ENCODE results near the gene PSTPIP1.

PSTPIP1 gene

GRCh38 chr15:76999996-77000395 is 5.1 kb downstream of the PSTPIP1 start:
- no peak for DNase-seq (ENCODE audit: low read depth)

- no peak for DNase-seq (ENCODE audit: low read depth)
These were observed 6.4 kb downstream of the PSTPIP1 start for GRCh38 chr15:77001351-77001750.

- DNase-seq (ENCODE audit: low read depth): no peak
These were observed 7.0 kb downstream of the PSTPIP1 start for GRCh38 chr15:77001966-77002365.

GRCh38 chr15:77002436-77002835 is 7.5 kb downstream of the PSTPIP1 start:
- DNase-seq (ENCODE audit: low read depth): no peak

DNA sequence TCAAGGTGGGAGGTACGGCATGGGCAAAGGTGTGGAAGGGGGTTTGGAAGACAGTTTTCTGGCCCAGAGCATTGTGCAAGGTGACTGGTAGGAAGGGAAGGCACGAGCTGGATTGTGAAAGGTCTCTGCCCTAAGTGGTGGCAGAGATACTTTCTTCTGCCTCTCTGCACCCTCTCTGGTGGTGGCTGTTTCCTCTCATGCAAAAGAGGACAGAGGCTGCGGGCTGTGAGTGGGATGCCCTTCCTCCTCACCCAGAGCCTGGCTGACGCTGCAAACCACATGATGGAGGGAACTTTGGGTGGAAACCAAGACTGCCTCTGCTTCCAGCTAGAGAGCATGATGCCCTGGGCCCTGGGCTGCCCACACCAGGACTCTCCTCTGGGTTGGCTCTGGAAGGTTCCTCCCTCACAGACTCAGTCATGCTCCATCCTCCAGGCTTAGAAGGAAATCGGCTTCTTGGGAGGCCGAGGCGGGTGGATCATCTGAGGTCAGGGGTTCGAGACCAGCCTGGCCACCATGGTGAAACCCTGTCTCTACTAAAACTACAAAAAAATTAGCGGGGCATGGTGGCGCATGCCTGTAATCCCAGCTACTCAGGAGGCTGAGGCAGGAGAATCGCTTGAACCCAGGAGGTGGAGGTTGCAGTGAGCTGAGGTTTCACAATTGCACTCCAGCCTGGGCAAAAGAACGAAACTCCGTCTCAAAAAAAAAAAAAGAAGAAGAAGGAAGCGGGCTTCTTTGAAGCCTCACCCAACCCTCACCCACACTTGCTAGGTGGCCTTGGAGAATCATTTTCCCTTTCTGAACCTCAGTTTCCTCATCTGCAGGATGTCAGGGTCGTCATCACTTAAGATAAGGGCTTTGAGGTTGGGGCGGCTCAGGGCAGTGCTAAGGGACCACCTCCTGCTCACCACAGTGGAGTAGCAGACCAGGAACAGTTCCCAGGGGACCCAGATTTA is 8.3 kb downstream of the PSTPIP1 start:
- no peak for DNase-seq (ENCODE audit: low read depth)

- DNase-seq (ENCODE audit: low read depth): no peak
These were observed 9.3 kb downstream of the PSTPIP1 start for GRCh38 chr15:77004189-77004588.

DNA sequence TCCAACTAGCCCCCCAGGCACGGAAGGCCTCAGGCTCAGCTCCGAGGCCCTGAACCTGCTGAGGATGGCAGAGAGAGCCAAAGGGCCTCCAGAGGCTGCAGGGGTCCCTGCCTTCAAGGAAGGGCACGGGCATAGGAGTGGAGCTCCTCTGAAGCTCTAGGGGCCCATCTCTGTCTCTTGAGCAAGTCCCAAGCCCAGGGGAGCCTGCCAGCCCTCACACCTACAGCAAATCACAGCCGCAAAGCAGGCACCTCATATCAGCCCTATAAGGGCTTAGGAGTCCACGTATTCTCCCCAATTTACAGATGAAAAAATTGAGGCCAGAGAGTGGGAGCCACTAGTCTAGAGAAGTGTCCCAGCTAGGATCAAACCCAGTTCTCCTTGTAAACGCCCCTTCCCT is 14.2 kb downstream of the PSTPIP1 start:
- DNase-seq (ENCODE audit: low read depth): no peak

DNA sequence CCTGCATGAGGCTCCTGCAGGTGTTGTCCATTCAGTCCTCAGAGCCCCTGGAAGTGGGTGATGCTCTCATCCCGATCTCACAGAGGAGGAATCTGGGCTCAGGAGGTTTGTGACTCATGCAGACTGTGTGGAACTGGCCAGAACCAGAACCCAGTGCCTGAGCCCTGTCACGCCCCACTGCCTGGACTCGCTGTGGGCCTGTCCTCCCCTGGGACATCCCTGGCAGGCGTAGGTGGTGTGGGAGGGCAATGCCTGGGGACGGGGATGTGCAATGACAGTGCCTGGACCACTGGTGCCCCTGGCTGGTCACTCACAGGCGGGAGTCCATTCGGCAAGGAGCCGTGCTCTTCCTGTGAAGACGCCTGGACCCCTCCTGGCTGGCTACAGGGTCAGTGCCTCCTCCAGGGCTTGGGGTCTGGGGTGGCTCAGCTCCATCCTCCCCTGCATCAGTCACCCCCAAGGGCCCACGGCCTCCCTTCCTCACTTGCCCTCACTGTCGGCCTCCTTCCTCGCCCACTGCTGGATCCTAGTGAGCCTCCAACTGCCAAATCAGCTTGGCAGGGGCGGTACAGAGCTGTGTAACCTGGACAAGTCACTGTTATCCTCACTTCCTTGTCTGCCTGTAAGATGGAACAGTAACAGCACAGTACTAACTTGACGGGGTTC is 14.9 kb downstream of the PSTPIP1 start:
- DNase-seq (ENCODE audit: low read depth): no peak

DNA sequence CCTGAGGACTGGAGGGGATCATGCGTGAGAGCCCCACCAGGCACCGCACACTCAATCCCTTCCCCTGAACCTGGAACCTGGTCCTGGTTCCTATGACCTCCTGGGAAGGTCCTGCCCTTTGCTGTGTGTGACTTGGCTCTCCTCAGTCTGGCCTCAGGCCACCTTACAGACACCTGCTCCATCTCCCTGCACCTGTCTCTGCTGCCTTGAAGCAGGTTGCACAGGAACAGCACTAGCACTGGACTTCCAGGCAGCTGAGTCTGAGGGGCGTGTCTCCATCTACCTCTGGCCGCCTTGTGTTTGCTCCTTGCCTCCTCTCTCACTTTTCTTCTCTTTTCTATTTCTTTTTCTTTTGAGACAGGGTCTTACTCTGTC is 15.4 kb downstream of the PSTPIP1 start:
- no peak for DNase-seq (ENCODE audit: low read depth)

DNA sequence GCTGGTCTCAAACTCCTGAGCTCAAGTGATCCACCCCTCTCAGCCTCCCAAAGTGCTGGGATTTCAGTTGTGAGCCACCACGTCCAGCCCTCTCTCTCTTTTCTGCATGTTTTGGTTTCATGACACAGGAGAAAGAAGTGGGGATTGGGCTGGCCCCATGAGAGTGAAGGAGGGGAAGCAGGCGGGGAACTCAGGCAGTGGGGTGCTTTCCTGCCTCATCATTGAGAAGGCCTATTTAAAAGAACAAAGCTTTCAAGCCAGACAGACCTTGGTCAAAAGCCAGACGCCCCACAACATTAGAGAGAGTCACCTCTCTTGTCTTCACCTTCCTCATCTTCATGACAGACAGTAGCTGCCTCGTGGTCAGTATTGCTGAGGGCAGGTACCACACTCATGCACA is 15.9 kb downstream of the PSTPIP1 start:
- DNase-seq (ENCODE audit: low read depth): no peak

DNA sequence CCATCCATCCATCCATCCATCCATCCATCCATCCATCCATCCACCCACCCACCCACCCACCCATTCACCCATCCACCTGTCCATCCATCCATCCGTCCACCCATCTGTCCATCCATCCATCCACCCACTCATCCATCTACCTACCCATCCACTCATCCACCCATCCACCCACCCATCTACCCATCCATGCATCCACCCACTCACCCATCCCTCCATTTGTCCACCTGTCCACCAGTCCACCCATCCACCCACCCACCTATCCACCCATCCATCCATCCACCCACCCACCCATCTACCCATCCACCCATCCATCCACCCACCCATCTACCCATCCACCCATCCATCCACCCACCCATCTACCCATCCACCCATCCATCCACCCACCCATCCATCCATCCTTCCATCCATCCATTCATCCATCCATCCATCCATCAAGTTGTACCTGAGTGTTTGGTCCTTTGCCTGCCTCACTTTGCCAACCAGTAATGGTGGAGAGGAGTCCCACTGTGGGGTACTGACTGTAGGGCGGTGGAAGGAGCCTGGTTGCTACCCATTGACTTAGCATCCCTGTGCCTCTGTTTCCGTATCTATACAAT is 17.3 kb downstream of the PSTPIP1 start:
- no peak for DNase-seq (ENCODE audit: low read depth)

DNA sequence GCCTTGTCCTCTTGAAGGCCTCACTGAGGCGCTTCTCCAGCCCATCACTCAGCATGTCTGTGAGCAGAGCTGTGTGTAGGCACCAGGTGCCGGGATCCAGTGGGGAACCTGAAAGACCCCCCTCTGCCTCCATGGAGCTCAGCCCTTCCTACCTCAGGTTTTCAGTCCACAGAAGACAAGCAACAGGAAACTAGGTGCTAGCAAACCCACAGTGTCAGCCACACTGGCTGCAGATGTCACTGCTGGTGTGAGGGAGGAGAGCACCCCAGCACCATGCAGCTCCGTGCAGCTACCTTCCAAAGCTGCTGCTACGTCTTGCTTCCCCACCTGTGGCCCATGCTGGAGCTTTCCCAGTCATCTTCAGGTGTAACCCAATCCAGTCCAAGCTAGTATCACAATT is 17.9 kb downstream of the PSTPIP1 start:
- no peak for DNase-seq (ENCODE audit: low read depth)

DNA sequence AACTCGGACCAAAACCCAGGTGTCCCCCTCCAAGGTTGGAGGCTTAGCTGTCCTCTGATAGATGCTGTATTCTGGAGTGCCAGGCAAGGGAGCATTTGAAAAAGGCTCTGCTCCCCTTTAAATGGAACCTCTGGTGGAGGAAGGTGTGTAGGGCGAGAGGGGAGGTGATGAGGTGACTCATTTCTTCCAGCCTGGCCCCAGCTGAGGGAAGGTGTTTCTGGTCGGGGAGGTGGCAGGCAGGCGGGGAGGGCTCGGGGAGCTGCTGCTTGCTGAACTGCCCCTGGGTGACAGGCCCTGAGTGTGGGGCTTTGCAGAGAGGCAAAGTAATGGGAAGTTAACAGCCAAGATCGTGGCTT is 18.8 kb downstream of the PSTPIP1 start:
- DNase-seq (ENCODE audit: low read depth): no peak

- no peak for DNase-seq (ENCODE audit: low read depth)
These were observed 19.5 kb downstream of the PSTPIP1 start for GRCh38 chr15:77014132-77015081.

- DNase-seq (ENCODE audit: low read depth): no peak
These were observed 20.9 kb downstream of the PSTPIP1 start for GRCh38 chr15:77015646-77016320.

DNA sequence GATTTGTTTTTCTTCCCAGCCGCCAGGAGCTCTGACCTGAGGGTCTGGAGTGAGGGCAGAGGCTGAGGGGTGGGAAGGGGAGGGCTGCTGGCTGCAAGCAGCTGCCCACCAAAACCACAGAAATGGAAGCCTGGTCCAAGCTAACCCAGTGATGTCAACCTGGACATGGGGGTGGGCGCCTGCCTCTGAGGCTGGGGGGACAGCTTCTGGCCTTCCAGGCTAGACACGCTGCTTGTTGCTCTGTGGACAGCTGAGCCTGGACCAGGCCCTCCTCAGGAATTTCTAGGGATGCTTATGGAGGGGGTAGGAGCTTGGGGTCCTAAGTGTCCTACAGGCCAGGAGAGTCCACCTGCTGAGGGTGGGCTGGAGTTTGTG is 21.4 kb downstream of the PSTPIP1 start:
- DNase-seq (ENCODE audit: low read depth): no peak

- no peak for DNase-seq (ENCODE audit: low read depth)
These were observed 22.2 kb downstream of the PSTPIP1 start for GRCh38 chr15:77017091-77017660.

- no peak for DNase-seq (ENCODE audit: low read depth)
These were observed 23.1 kb downstream of the PSTPIP1 start for GRCh38 chr15:77017761-77018720.

GRCh38 chr15:77018796-77019505 is 24.0 kb downstream of the PSTPIP1 start:
- no peak for DNase-seq (ENCODE audit: low read depth)

Measured in amniotic epithelial cell (primary cell).